B cell (primary cell): ENCODE results near the gene IGF2BP3. TPM values are rescaled to one million over a fixed set of nuclear protein-coding genes. Genes with fewer than 3 reads are reported as not detected.

Experiments used
- ATAC-seq: fragments of 200-7000 bp; cut with Tn5 transposase; one replicate; pipeline ENCODE4 v1.10.0; 2021; ENCODE audit warnings: low read depth, mild to moderate bottlenecking, moderate number of reproducible peaks, moderate library complexity
- CTCF ChIA-PET: fragments of 350-600 bp; sonication (Branson Sonifier 250); formaldehyde crosslinking; loops from one replicate; lab custom pipeline; 2021; ENCODE audit warnings: antibody characterized with exemption, inconsistent platforms; lab: Charles Lee
- POLR2A ChIA-PET: fragments of 350-600 bp; sonication (Branson Sonifier 250); formaldehyde crosslinking; loops from one replicate; lab custom pipeline; 2021; ENCODE audit warnings: antibody characterized with exemption; lab: Charles Lee
- DNase-seq: peaks from one replicate; pipeline ENCODE4 v3.0.0; 2013
- H2AFZ ChIP-seq: 2 replicates; pipeline ENCODE4 v1.6.1; 2012; ENCODE audit warnings: mild to moderate bottlenecking, low read depth, low read length; ENCODE audit not compliant: insufficient read depth, poor library complexity, severe bottlenecking
- H3K27ac ChIP-seq, 2 donors: 1 replicate in 1 of 2; 2 replicates in 1 of 2; pipeline ENCODE4 v1.5.1; 2012 to 2013; ENCODE audit warnings: low read length in 2 of 2, mild to moderate bottlenecking in 2 of 2, moderate library complexity in 1 of 2
- H3K27me3 ChIP-seq, 4 experiments: fragments of 200-600 bp in 1 of 4; sonication (generic) in 1 of 4; replicated peaks in 1 of 4; 1 replicate in 2 of 4; 2 replicates in 2 of 4; pipeline versions ENCODE4 v1.6.1 to v1.7.0; 2013 to 2016; ENCODE audit warnings: low read length in 3 of 4, mild to moderate bottlenecking in 2 of 4, mixed read lengths in 1 of 4, moderate library complexity in 1 of 4; ENCODE audit not compliant: insufficient read depth in 4 of 4, control insufficient read depth in 3 of 4; ENCODE audit errors: control extremely low read depth in 1 of 4
- H3K36me3 ChIP-seq, 2 experiments: replicated peaks in 1 of 2; 1 replicate in 1 of 2; 2 replicates in 1 of 2; pipeline versions ENCODE4 v1.6.1 to v1.7.1; 2013; ENCODE audit warnings: low read length in 1 of 2; ENCODE audit not compliant: insufficient read depth in 2 of 2, control insufficient read depth in 1 of 2; ENCODE audit errors: control extremely low read depth in 1 of 2, extremely low read depth in 1 of 2
- H3K4me1 ChIP-seq, 2 donors: fragments of 200-600 bp in 1 of 2; sonication (generic) in 1 of 2; 1 replicate in 1 of 2; 2 replicates in 1 of 2; pipeline versions ENCODE4 v1.5.1 to v1.6.1; 2013 to 2017; ENCODE audit warnings: low read length in 2 of 2; ENCODE audit not compliant: control insufficient read depth in 2 of 2, insufficient read depth in 2 of 2
- H3K4me2 ChIP-seq: replicated peaks from 2 replicates; pipeline ENCODE3; 2012; ENCODE audit warnings: mild to moderate bottlenecking, low read depth, low read length; ENCODE audit not compliant: poor library complexity, severe bottlenecking
- H3K4me3 ChIP-seq, 5 experiments: fragments of 200-600 bp in 1 of 5; sonication (generic) in 1 of 5; 1 replicate in 3 of 5; 2 replicates in 2 of 5; pipeline versions ENCODE4 v1.5.1 to v1.7.0; 2011 to 2016; ENCODE audit warnings: low read length in 4 of 5, mild to moderate bottlenecking in 4 of 5, low read depth in 2 of 5, control low read depth in 1 of 5, moderate library complexity in 1 of 5; ENCODE audit not compliant: insufficient read depth in 1 of 5; ENCODE audit errors: control extremely low read depth in 1 of 5, extremely low read depth in 1 of 5
- H3K79me2 ChIP-seq: fragments of 200-600 bp; sonication (generic); one replicate; pipeline ENCODE4 v1.6.0; 2016; ENCODE audit warnings: low read length; ENCODE audit not compliant: control insufficient read depth, insufficient read depth
- H3K9ac ChIP-seq: fragments of 200-600 bp; sonication (generic); 2 replicates; pipeline ENCODE4 v1.6.1; 2017; ENCODE audit warnings: mild to moderate bottlenecking, low read length, moderate library complexity
- H3K9me3 ChIP-seq, 3 donors: one replicate each; pipeline versions ENCODE4 v1.6.1 to v1.7.1; 2013; ENCODE audit warnings: low read length in 2 of 3; ENCODE audit not compliant: control insufficient read depth in 2 of 3, insufficient read depth in 1 of 3; ENCODE audit errors: control extremely low read depth in 1 of 3
- H4K20me1 ChIP-seq: 2 replicates; pipeline ENCODE4 v1.6.0; 2012; ENCODE audit warnings: mild to moderate bottlenecking, low read length; ENCODE audit not compliant: insufficient read depth, control insufficient read depth, poor library complexity, severe bottlenecking
- H3K27ac Mint-ChIP-seq: one replicate; pipeline ENCODE4 v1.8.0; 2021; ENCODE audit warnings: mixed read lengths
- H3K27me3 Mint-ChIP-seq: one replicate; pipeline ENCODE4 v1.8.0; 2021; ENCODE audit warnings: mixed read lengths
- H3K4me1 Mint-ChIP-seq: one replicate; pipeline ENCODE4 v1.8.0; 2021; ENCODE audit warnings: mixed read lengths
- H3K4me3 Mint-ChIP-seq: one replicate; pipeline ENCODE4 v1.8.0; 2021; ENCODE audit warnings: mixed read lengths
- H3K9me3 Mint-ChIP-seq: one replicate; pipeline ENCODE4 v1.8.0; 2022; ENCODE audit warnings: mixed read lengths; ENCODE audit not compliant: insufficient read depth
- EZH2 ChIP-seq: IDR thresholded peaks from 2 replicates; pipeline ENCODE4 v1.6.1; 2012; ENCODE audit warnings: borderline replicate concordance, low read depth, mild to moderate bottlenecking, moderate library complexity, low read length; ENCODE audit not compliant: insufficient read depth, poor library complexity, severe bottlenecking
- WGBS: methylation state at CpG from one replicate; pipeline ENCODE4 v1.1.5; 2013; ENCODE audit warnings: missing lambda C conversion rate; ENCODE audit not compliant: insufficient coverage; 5-methylcytosine and 5-hydroxymethylcytosine counted together
- intact Hi-C: fragments of 100-400 bp; cut with micrococcal nuclease; formaldehyde crosslinking; loops from one replicate; pipeline ENCODE4 v1.10.0; 2022
- polyA plus RNA-seq: library from polyadenylated mRNA; depleted of rRNA; stranded (reverse); fragments of >200 nt; gene quantifications from 2 replicates; pipeline ENCODE4 v1.2.3, GENCODE V29; 2012
- total RNA-seq, 2 donors: library from RNA; stranded (reverse); fragments of 120-200 nt in 1 of 2; gene quantifications; 1 replicate in 1 of 2; 2 replicates in 1 of 2; pipeline versions ENCODE4 v1.2.3 to v1.2.4, GENCODE V29; 2013 to 2022
- TF ChIP-seq, protein P1 (sequence below): fragments of 200-600 bp; IDR thresholded peaks from one replicate; pipeline ENCODE4 v1.8.0; 2022; ENCODE audit warnings: antibody characterized with exemption, mild to moderate bottlenecking

The IGF2BP3 gene
- total and polyA plus RNA-seq, 2 donors (not counting 1 experiment from before 2014, with no cell fraction given) = 0.63 to 10.0 TPM

DNA sequence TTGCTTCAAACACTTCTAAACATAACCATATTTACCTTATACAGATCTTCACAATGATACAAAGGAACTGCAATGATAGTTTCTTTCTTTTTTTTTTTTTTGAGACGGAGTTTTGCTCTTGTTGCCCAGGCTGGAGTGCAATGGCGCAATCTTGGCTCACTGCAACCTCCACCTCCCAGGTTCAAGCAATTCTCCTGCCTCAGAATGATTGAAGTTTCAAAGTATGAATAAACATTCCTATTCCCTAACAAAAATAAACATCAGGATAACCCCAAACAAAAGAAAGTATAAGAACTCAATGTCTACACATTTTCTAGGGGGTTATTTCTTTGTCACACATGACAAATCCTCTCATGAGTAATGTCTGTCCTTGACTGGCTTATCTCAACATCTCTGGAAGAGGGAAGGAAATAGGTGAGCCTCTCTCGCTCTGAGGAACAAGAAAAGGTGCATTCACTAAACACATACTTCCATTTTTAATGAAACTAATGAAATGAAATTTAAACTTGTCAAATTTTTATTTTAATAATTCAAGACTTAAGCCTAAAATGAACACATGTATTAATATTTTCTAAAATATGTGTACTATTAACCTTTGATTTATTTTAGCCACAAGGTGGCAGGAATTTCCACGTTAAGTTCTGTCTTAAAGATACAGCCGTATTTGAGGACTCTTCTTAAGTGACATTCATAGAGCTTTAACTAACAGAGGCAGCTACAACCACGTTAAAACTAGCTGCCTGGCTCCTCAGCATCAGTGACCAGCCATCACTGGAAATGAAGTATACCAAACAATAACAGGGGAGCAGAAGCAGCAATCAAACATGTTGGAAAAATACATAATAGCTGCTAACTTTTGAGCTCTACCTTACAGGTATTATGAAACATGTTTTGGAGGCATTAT, 112.8 kb downstream of the IGF2BP3 start:
- TF ChIP-seq EZH2 = no peak
- TF ChIP-seq, protein P1, sequence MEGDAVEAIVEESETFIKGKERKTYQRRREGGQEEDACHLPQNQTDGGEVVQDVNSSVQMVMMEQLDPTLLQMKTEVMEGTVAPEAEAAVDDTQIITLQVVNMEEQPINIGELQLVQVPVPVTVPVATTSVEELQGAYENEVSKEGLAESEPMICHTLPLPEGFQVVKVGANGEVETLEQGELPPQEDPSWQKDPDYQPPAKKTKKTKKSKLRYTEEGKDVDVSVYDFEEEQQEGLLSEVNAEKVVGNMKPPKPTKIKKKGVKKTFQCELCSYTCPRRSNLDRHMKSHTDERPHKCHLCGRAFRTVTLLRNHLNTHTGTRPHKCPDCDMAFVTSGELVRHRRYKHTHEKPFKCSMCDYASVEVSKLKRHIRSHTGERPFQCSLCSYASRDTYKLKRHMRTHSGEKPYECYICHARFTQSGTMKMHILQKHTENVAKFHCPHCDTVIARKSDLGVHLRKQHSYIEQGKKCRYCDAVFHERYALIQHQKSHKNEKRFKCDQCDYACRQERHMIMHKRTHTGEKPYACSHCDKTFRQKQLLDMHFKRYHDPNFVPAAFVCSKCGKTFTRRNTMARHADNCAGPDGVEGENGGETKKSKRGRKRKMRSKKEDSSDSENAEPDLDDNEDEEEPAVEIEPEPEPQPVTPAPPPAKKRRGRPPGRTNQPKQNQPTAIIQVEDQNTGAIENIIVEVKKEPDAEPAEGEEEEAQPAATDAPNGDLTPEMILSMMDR = peak; percentile 78
- Histone ChIP-seq H3K27me3 (peaks cover 0 to 3% (median 0%) of the 10 kb centered on the region in 4 experiments), H3K27ac (no peak overlapping the region), H3K4me3 (no peak overlapping the region), H3K36me3 (no peaks in the 10 kb centered on the region), H3K79me2 (no peaks in the 10 kb centered on the region), H3K9ac (no peak overlapping the region), H3K9me3 (no peaks in the 10 kb centered on the region), H3K4me1 (peaks cover 2 to 9% of the 10 kb centered on the region in 2 donors), H3K4me2 (no peak overlapping the region), H2AFZ (peak overlapping the region; percentile 7), H4K20me1 (no peaks in the 10 kb centered on the region)
- WGBS = 3% methylated on average over 3 of the region's 6 CpGs
- no peaks in the 10 kb centered on the region for H3K27me3 Mint-ChIP-seq
- CTCF ChIA-PET = interaction anchor here (0.6 to 6.5 kb wide), 60 partner anchors 8 to 1230 kb away, joined by 3 to 51 read pairs (median 5); no protein-coding TSS in a partner anchor
- peaks cover 15% of the 10 kb centered on the region for H3K4me1 Mint-ChIP-seq
- H3K4me3 Mint-ChIP-seq = no peak overlapping the region
- ATAC-seq = peak; percentile 79
- H3K9me3 Mint-ChIP-seq = no peaks in the 10 kb centered on the region
- POLR2A ChIA-PET = interaction anchor here (0.5 to 1.1 kb wide), 3 partner anchors 8 to 1313 kb away, joined by 3 to 5 read pairs (median 4); no protein-coding TSS in a partner anchor
- no peak overlapping the region for H3K27ac Mint-ChIP-seq
- intact Hi-C loops = loop anchor here (1.0 to 5.0 kb wide), 7 partner anchors 15 to 355 kb away; partner anchors contain the start of gene TRA2A
- peak; percentile 70 for DNase-seq
